ENCODE results near the gene STAT1. TPM values are rescaled to one million over a fixed set of nuclear protein-coding genes. Genes with fewer than 3 reads are reported as not detected.

The STAT1 gene
- polyA plus RNA-seq, 3 donors, result 51.3 to 126 (median 110) TPM

GRCh38 chr2:190972213-190972612 lies 41.8 kb downstream of the STAT1 start:
- H3K27me3 ChIP-seq (ENCODE audit: control insufficient read depth in 2 of 2, insufficient read depth in 2 of 2, low read length in 2 of 2), result no peaks in the 10 kb centered on the region
- TF ChIP-seq CTCF (IDR thresholded peaks at IDR 0.05), result no peak

GRCh38 chr2:190970873-190971506 lies 43.0 kb downstream of the STAT1 start:
- DNase-seq, result peak; percentile 29 to 49 (median 33)
- Mint-ChIP-seq H3K27me3 (ENCODE audit: low read depth in 3 of 3) (no peaks in the 10 kb centered on the region), H3K9me3 (no peaks in the 10 kb centered on the region), H3K4me3 (no peak overlapping the region), H3K4me1 (peaks cover 20% of the 10 kb centered on the region), H3K36me3 (peaks cover 92 to 95% of the 10 kb centered on the region in 2 donors), H3K27ac (peak overlapping the region; percentile 65 to 85 (median 77))
- no peak for TF ChIP-seq CTCF (IDR thresholded peaks at IDR 0.05)
- H3K27me3 ChIP-seq (ENCODE audit: control insufficient read depth in 2 of 2, insufficient read depth in 2 of 2, low read length in 2 of 2), result no peaks in the 10 kb centered on the region
- H3K9me3 ChIP-seq (replicated peaks in 1 of 2; ENCODE audit: control insufficient read depth in 1 of 2, insufficient read depth in 1 of 2, low read length in 2 of 2), result no peaks in the 10 kb centered on the region
- 0% methylated on average over 1 of the region's 5 CpGs for WGBS (ENCODE audit: insufficient coverage)
- peaks cover 98 to 100% of the 10 kb centered on the region in 2 donors for H3K36me3 ChIP-seq (replicated peaks in 1 of 2; ENCODE audit: control insufficient read depth in 1 of 2, insufficient read depth in 2 of 2, low read length in 2 of 2)
- H3K4me1 ChIP-seq (ENCODE audit: control insufficient read depth in 1 of 2, insufficient read depth in 2 of 2, low read length in 2 of 2), result peaks cover 13 to 18% of the 10 kb centered on the region in 2 donors
- no peak overlapping the region for H3K4me3 ChIP-seq (replicated peaks in 1 of 3; ENCODE audit: low read depth in 2 of 3, low read length in 3 of 3)
- no peaks in the 10 kb centered on the region for H3K79me2 ChIP-seq (ENCODE audit: insufficient read depth, low read length)
- intact Hi-C loops (cut with micrococcal nuclease), result no loop called here
- no peak overlapping the region for H3K4me2 ChIP-seq (replicated peaks; ENCODE audit: extremely low read depth, low read length, poor library complexity, severe bottlenecking)
- peak overlapping the region in 1 of 2 donors; percentile 67 for H3K27ac ChIP-seq (ENCODE audit: low read depth in 1 of 2, low read length in 2 of 2)
- peaks cover 95% of the 10 kb centered on the region for H4K20me1 ChIP-seq (ENCODE audit: insufficient read depth, low read length)
- H3K9ac ChIP-seq (ENCODE audit: insufficient read depth, low read length, poor library complexity, severe bottlenecking), result no peak overlapping the region
- no peak overlapping the region for H2AFZ ChIP-seq (ENCODE audit: insufficient read depth, low read depth, low read length, poor library complexity, severe bottlenecking)

More at GRCh38 chr2:190972213-190972612, 41.8 kb downstream of the STAT1 start:
- peak overlapping the region in 2 of 7 donors; percentile 57 to 77 for H3K27ac Mint-ChIP-seq
- Histone ChIP-seq H3K4me1 (ENCODE audit: control insufficient read depth in 1 of 2, insufficient read depth in 2 of 2, low read length in 2 of 2) (peaks cover 13 to 18% of the 10 kb centered on the region in 2 donors), H3K27ac (ENCODE audit: low read depth in 1 of 2, low read length in 2 of 2) (peak overlapping the region in 1 of 2 donors; percentile 30), H3K4me2 (replicated peaks; ENCODE audit: extremely low read depth, low read length, poor library complexity, severe bottlenecking) (no peak overlapping the region), H3K9me3 (replicated peaks in 1 of 2; ENCODE audit: control insufficient read depth in 1 of 2, insufficient read depth in 1 of 2, low read length in 2 of 2) (no peaks in the 10 kb centered on the region), H3K4me3 (replicated peaks in 1 of 3; ENCODE audit: low read depth in 2 of 3, low read length in 3 of 3) (no peak overlapping the region), H4K20me1 (ENCODE audit: insufficient read depth, low read length) (peaks cover 98% of the 10 kb centered on the region), H3K36me3 (replicated peaks in 1 of 2; ENCODE audit: control insufficient read depth in 1 of 2, insufficient read depth in 2 of 2, low read length in 2 of 2) (peaks cover 98 to 100% of the 10 kb centered on the region in 2 donors), H3K79me2 (ENCODE audit: insufficient read depth, low read length) (no peaks in the 10 kb centered on the region), H3K9ac (ENCODE audit: insufficient read depth, low read length, poor library complexity, severe bottlenecking) (no peak overlapping the region), H2AFZ (ENCODE audit: insufficient read depth, low read depth, low read length, poor library complexity, severe bottlenecking) (no peak overlapping the region)
- H3K4me3 Mint-ChIP-seq, result no peak overlapping the region
- peaks cover 20% of the 10 kb centered on the region for H3K4me1 Mint-ChIP-seq
- WGBS (ENCODE audit: insufficient coverage), result 100% methylated on average over 1 of the region's 2 CpGs
- DNase-seq, result no peak
- no peaks in the 10 kb centered on the region for H3K9me3 Mint-ChIP-seq
- intact Hi-C loops (cut with micrococcal nuclease), result no loop called here
- peaks cover 91 to 95% of the 10 kb centered on the region in 2 donors for H3K36me3 Mint-ChIP-seq
- no peaks in the 10 kb centered on the region for H3K27me3 Mint-ChIP-seq (ENCODE audit: low read depth in 3 of 3)

All from CD14-positive monocyte (primary cell).